Measurements from ENCODE around the gene CACHD1.

CACHD1 gene

GRCh38 chr1:64473367-64473766 lies 3.4 kb downstream of the CACHD1 start:
- DNase-seq (ENCODE audit: low spot score): no peak

DNA sequence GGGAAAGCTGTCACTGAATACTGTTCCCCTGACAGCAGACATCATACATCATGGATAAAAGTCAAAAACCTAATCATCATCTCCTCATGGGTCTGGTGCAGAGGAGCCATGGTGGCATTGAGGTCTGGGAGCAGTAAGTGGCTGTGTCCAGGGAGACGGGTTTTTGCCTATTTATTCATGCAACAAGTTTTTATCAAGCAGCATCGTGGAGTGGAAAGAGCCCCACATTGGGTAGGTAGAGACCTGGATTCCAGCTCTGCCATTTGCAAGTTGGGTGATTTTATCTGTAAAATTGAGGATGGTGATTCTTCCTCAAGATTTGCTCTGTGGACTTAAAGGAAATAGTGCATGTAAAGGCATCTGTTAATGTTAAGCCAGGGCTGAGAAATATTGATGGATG lies 4.2 kb downstream of the CACHD1 start:
- DNase-seq (ENCODE audit: low spot score): no peak

DNA sequence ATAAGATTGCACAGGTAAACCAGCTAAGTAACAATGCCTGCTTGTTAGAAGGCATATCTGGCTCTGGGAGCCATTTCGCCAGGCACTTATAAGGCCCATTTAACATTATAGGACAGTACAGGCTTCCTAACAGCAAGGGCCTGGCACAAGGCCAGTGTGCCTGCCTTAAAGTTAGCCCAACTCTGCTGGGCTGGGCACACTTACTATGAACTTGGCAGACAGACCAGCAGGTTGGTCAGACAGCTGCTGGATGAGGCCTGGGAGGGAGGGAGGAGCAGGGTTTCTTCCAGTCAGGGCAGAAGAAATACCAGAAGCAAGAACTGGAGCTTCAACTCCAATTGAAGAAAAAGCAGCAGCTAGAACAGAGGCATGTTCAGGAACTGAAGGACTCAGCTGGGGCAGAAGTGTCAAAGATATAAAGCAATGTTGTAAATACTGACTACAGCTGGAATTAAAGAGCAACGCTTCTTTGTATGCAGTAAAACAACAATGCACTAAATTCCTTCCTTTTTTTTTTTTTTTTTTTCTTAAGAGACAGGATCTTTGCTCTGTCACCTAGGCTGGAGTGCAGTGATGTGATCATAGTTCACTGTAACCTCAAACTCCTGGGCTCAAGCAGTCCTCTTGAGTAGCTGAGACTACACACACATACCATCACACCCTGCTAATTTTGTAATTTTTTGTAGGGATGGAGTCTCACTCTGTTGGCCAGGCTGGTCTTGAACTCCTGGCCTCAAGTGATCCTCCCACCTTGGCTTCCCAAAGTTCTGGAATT lies 4.9 kb downstream of the CACHD1 start:
- no peak for DNase-seq (ENCODE audit: low spot score)

DNA sequence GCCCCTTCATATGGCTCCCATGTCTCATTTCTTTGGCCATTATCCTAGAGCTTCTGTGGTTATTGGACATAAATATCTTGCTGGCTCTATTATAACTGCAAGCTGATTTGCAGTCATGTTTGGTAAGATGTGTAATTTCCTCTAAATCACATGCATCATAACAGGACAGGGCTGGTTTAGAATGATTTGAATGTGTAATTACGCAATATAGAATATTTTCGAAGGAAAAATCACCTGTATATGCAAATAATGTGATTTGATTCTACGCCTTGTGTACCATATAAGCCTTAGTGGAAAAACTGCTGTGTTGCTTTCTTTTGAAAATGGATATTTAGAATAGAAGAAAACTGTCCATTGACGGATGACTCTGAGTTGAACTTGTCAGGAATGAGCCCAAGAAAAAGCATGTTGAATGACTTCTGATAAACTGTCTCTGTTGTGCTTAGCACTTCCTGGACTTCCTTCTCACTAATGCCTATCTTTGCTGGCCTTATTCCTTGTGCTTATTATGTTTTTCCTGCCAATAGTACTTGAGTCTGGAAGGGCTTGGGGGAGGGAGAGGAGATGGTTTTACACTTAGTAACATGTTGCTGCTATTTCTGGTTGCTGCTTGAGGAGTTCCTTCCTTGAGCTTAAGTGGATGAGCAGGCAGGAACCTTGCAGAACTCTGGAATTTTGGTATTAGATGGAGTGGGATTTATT lies 6.5 kb downstream of the CACHD1 start:
- no peak for DNase-seq (ENCODE audit: low spot score)

- no peak for DNase-seq (ENCODE audit: low spot score)
Measured at GRCh38 chr1:64478594-64479470, 8.9 kb downstream of the CACHD1 start.

- no peak for DNase-seq (ENCODE audit: low spot score)
Measured at GRCh38 chr1:64479874-64480273, 9.9 kb downstream of the CACHD1 start.

DNA sequence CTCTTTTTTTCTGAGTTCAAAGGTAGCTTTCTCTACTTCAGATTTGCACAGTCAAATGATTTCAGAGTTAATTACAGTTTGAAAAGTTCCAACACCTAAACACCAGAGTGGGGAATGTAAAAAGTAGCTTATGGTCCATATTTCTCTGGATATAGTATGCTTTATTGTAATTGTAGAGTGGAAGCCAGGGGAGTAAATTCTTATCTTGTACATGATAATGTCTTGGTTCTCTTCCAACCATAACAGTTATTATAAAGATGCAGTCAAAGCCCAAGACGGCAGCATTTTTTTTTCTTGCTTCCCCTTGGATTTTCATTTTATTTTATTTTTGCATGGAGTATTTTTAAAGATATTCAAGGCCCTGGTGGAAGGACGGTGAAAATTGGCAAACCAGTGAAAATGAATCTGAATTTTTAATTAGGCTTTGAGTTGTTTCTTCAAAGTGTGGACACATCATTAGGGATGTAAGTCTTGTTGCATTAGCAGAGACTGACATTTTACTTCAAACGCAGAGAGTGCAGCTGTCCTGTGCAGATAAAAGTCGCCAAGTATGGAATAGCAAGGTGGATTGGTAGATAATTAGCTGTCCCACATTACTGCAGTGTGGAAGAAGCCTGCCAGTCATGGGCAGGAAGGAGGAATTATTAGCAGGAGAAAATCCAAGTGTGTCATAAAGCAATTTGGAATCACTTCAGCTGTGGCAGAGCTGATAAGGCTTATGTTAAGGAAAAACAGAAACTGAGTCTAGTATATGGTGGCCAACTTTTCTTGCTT lies 11.3 kb downstream of the CACHD1 start:
- no peak for DNase-seq (ENCODE audit: low spot score)

DNA sequence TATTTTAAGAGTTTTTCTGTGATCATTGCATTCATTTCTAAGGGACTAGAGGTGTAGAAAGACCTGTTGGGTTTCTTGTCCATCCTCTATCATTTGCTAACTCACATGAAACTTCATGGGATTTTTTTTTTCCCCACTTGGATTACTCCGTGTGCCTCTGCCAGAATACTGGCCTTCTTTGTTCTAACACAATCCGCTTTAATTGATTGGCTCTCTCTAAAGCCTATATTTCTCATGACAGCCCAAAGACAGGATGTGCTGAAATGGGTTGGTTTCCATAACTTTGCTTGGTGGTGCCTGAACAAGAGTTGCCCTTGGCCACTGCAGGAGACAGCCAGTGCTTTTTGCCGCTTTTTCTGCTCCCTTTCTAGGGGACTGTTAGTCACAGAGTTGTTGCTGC lies 12.2 kb downstream of the CACHD1 start:
- no peak for DNase-seq (ENCODE audit: low spot score)

GRCh38 chr1:64482720-64483119 lies 12.8 kb downstream of the CACHD1 start:
- no peak for DNase-seq (ENCODE audit: low spot score)

DNA sequence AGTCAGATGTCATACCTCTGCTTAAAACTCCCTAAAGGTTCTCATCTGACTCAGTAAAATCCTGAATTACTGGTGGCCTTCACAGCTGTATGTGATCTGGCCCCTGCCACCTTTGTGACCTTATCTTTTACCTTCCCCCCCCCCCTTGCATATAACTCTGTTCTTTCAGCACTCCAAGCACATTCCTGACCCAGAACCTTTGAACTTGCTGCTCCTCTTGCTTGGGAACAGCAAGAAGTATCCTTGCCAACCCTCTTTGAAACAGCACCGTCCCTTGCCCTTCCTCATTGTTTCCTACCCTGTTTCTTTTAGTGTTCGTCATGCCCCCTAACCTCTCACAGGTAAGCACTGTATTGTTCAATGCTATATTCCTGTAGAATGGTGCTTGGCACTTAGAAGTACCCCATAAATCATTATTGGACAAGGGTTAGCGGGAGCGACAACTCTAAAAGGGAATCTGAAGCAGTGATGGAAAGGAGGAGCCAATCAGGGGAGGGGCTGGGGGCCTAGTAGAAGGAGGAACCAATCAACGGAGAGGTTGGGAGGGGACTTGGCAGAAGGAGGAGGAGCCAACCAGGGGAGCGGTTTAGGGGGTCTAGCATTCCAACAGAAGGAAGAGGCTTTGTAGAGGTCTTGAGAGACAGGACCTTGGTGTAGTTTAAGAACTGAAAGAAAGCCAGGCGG lies 13.9 kb downstream of the CACHD1 start:
- no peak for DNase-seq (ENCODE audit: low spot score)

- DNase-seq (ENCODE audit: low spot score): no peak
Measured at GRCh38 chr1:64484651-64485050, 14.7 kb downstream of the CACHD1 start.

GRCh38 chr1:64486193-64486592 lies 16.3 kb downstream of the CACHD1 start:
- DNase-seq (ENCODE audit: low spot score): no peak

DNA sequence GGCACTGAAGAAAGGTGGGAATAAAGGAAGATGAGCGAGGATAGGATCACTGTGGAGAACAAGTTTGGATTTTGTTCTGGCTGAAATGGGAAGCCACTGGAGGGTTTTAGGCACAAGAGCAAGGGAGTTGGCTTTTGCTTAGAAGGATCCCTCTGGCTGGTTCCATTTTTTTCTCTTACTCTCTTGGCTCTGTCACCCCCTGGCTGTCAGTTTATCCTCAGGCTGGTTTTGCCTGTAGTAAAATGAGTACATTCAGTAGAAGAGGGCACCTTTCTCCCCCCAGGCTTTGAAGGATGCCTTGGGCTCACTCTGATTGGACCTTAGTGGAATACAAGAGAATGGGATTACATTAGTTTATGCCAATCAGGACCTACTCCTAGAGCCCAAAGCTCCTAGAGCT lies 17.1 kb downstream of the CACHD1 start:
- DNase-seq (ENCODE audit: low spot score): no peak

DNA sequence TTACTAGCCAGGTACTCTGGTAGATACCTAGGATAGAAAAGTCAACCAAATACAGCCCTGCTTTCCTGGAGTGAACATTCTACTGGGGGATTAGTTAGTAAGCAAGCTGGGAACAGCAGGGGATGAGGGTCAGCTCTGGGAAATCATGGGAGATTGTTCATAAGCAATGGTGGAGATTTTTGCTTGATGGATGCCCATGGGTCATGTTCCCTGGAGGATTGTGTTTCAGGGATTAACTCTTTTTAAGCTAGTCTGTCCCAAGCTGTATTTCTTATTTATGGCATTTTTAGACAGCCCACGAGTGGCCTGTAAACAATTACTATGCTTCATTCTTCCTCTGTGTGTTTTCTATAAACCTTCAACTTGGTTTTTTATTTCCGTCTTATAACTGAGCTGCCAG lies 18.9 kb downstream of the CACHD1 start:
- DNase-seq (ENCODE audit: low spot score): no peak

DNA sequence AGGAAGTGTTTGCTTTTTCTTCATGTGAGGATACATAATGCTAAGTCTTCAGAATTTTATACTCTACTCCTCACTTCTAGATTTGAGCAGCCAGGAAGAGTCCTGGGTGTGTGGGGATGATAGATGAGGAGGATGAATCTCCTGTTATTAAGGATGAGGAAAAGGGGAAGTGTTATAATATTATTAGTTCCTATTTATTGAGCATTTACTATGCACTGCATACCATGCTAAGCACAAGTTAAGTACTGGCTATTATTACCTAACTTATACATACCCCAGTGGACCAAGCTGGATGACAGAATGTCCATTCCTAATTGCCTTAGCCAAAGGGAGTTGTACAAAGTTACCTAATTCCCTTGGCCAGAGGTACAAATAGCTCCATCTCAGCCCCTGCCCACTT lies 19.8 kb downstream of the CACHD1 start:
- DNase-seq (ENCODE audit: low spot score): no peak

DNA sequence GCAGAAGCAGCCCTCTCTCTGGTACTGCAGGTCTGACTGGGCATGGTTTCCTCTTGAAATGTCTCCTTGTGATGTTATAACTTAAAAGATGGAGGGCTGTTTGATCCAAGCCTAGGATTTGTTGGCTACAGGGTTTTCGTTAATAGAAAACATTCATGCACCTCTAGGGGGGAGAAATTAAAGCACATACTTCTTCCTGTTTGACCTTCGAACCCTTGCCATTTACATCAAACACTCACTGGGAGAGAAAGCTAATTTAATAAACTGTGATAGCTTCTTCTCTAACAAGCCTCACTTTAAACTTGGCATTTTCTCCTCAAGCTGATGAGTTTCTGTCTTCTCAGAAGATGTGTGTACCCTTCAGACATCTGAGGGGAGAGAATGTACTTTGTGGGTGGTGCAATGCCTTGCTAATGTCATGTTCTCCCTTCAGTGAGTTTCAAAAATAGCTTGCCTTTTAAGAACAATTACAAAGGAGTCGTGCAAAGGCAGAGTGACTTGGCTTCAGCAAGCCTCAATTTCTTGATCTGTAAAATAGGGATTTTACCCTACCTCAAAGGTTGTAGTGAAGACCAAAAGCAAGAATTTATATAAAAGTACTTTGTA lies 20.4 kb downstream of the CACHD1 start:
- DNase-seq (ENCODE audit: low spot score): no peak

- DNase-seq (ENCODE audit: low spot score): no peak
Measured at GRCh38 chr1:64492424-64492823, 22.5 kb downstream of the CACHD1 start.

DNA sequence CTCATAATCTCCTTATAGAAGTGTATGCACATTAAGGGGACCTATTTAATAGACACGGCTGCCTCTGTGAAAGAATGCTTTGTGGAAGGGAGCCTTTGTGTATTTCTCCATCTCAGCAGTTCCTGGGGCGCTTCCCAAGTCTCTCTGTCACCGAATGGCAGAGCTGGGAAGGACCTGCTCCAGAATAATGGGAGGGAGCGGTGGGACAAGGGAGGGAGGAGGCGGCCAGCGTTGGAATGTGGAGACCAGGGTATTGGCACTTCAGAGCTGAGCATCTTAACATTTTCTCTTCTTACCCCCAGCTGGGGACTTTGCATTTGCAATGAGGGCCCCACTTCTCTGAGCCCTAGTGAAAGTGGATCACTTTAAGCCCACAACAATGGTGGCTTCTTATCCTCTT lies 23.9 kb downstream of the CACHD1 start:
- no peak for DNase-seq (ENCODE audit: low spot score)

GRCh38 chr1:64494659-64495058 lies 24.7 kb downstream of the CACHD1 start:
- DNase-seq (ENCODE audit: low spot score): no peak

DNA sequence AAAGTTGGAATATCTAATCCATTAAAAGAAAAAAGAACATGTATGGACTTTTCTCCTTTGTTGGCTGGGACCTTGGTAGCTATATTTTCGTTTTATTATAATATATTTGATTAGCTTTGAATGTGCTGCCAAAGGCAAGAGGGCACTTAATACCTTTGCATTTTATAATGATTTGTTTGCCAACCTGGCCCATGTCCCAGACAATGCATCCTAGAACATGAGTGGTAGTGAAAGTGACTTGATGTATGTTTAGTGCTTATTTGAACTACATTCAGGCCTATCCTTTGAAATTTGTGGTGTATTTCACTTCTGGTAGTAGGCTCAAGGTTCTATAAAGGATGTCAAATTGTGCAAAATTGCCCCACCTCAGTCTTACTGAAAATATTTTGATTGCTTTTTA lies 25.9 kb downstream of the CACHD1 start:
- no peak for DNase-seq (ENCODE audit: low spot score)

- DNase-seq (ENCODE audit: low spot score): no peak
Measured at GRCh38 chr1:64496606-64497005, 26.7 kb downstream of the CACHD1 start.
